CD4-positive, CD25-positive, alpha-beta regulatory T cell (primary cell): Measurements from ENCODE around the gene SUV39H2. TPM values are rescaled to one million over a fixed set of nuclear protein-coding genes. Genes with fewer than 3 reads are reported as not detected.
"Not testable (repeated sequence)": the region's sequence is repeated elsewhere in the genome, so short reads cannot be mapped to it uniquely, and the experiment has no call there.

Source experiments
- ATAC-seq, 2 donors: fragments of 150-1000 bp; cut with Tn5 transposase; one replicate each; pipeline ENCODE4 v1.10.0; 2021; ENCODE audit warnings: low read depth in 2 of 2, moderate number of reproducible peaks in 2 of 2, moderate library complexity in 1 of 2
- DNase-seq, 3 donors: peaks; one replicate each; pipeline versions ENCODE4 v3.0.0 to v3.0.0-alpha.2; 2012 to 2022; ENCODE audit warnings: mixed read lengths in 1 of 3
- H3K27ac ChIP-seq: one replicate; pipeline ENCODE4 v1.7.0; 2013; ENCODE audit warnings: mild to moderate bottlenecking, low read length; ENCODE audit not compliant: insufficient read depth, poor library complexity, severe bottlenecking
- H3K27me3 ChIP-seq: one replicate; pipeline ENCODE4 v1.7.0; 2013; ENCODE audit warnings: low read length; ENCODE audit not compliant: control insufficient read depth, insufficient read depth
- H3K36me3 ChIP-seq: one replicate; pipeline ENCODE4 v1.7.0; 2013; ENCODE audit warnings: mild to moderate bottlenecking, low read length, moderate library complexity; ENCODE audit not compliant: control insufficient read depth, insufficient read depth
- H3K4me1 ChIP-seq: 2 replicates; pipeline ENCODE4 v1.7.0; 2013; ENCODE audit warnings: mild to moderate bottlenecking, low read length; ENCODE audit not compliant: insufficient read depth, control insufficient read depth, poor library complexity, severe bottlenecking
- H3K4me3 ChIP-seq: one replicate; pipeline ENCODE4 v1.7.0; 2013; ENCODE audit warnings: low read depth, mild to moderate bottlenecking, low read length, moderate library complexity
- H3K9me3 ChIP-seq, 2 experiments: 1 replicate in 1 of 2; 2 replicates in 1 of 2; pipeline ENCODE4 v1.7.0; 2013; ENCODE audit warnings: low read length in 2 of 2, mild to moderate bottlenecking in 1 of 2, moderate library complexity in 1 of 2; ENCODE audit not compliant: control insufficient read depth in 2 of 2
- H3K27ac Mint-ChIP-seq, 3 donors: one replicate each; pipeline ENCODE4 v1.8.0; 2020 to 2022; ENCODE audit warnings: mild to moderate bottlenecking in 3 of 3, mixed read lengths in 3 of 3, moderate library complexity in 2 of 3
- H3K27me3 Mint-ChIP-seq: one replicate; pipeline ENCODE4 v1.8.0; 2022; ENCODE audit warnings: mild to moderate bottlenecking, mixed read lengths
- H3K36me3 Mint-ChIP-seq: one replicate; pipeline ENCODE4 v1.8.0; 2020; ENCODE audit warnings: mixed read lengths
- H3K4me1 Mint-ChIP-seq, 4 donors: one replicate each; pipeline ENCODE4 v1.8.0; 2020 to 2022; ENCODE audit warnings: mixed read lengths in 4 of 4, mild to moderate bottlenecking in 1 of 4
- H3K4me3 Mint-ChIP-seq, 4 donors: one replicate each; pipeline ENCODE4 v1.8.0; 2020 to 2022; ENCODE audit warnings: mild to moderate bottlenecking in 4 of 4, mixed read lengths in 4 of 4, moderate library complexity in 3 of 4
- H3K9me3 Mint-ChIP-seq, 7 donors: one replicate each; pipeline ENCODE4 v1.8.0; 2020 to 2022; ENCODE audit warnings: mixed read lengths in 7 of 7, mild to moderate bottlenecking in 3 of 7, moderate library complexity in 2 of 7
- polyA plus RNA-seq, 4 donors: library from polyadenylated mRNA; unstranded; fragments of 300-500 nt; fragmentation: Illumina TruSeq; gene quantifications; one replicate each; pipeline ENCODE4 v1.2.3, GENCODE V29; 2021
- total RNA-seq: library from RNA; stranded (reverse); gene quantifications from one replicate; pipeline ENCODE4 v1.2.3, GENCODE V29; 2022

Gene SUV39H2
- total and polyA plus RNA-seq, 5 donors from 2014 or later, result 2.1 to 5.2 (median 4.3) TPM

DNA sequence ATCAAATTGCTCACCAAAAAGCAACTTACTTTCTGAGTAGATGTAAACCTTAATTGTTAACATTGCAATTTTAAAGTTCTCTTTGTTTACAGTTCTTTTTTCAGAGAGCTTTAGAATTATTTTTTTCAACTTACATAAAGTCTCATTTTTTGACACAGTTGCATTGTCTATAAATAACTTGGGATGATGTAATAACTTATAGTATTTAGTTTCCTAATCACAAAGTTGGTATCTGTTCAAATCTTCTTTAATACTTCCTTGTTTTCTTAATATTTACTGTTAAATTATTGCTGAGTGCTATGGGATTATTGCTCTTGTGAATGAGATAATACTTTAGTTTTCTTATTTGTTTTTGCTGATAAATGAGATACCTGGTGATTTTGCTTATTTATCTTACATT, 18.9 kb upstream of the SUV39H2 start:
- no peaks in the 10 kb centered on the region for H3K9me3 Mint-ChIP-seq
- peaks cover 31% of the 10 kb centered on the region for H3K36me3 Mint-ChIP-seq

DNA sequence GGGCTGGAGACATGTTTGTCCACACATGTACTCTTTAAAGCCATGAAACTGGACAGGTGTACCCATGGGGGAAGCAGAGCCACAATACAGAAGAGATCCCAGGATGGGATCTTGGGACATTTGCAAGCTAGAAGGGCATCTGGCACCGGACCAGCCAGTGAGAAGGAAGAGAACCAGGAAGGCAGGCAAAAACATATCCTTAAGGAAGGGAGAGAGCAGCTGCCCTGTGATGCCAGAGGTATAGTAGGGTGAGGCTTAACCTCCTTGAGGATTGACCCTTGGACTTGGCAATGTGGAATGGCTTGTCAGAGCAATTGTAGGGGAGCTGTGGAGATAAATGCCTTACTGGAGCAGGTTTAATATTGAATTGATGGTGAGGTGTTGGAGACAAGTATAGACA, 17.9 kb upstream of the SUV39H2 start:
- no peak overlapping the region for H3K27ac ChIP-seq
- no peaks in the 10 kb centered on the region for H3K4me1 ChIP-seq
- peak overlapping the region; percentile 13 to 69 (median 58) for H3K27ac Mint-ChIP-seq
- H3K4me3 Mint-ChIP-seq, result no peak overlapping the region
- H3K36me3 Mint-ChIP-seq, result peaks cover 33% of the 10 kb centered on the region
- no peaks in the 10 kb centered on the region for H3K27me3 Mint-ChIP-seq
- H3K9me3 Mint-ChIP-seq, result no peaks in the 10 kb centered on the region
- DNase-seq, result no peak
- peaks cover 44% of the 10 kb centered on the region for H3K36me3 ChIP-seq
- ATAC-seq, result no peak
- no peaks in the 10 kb centered on the region for H3K27me3 ChIP-seq
- H3K4me1 Mint-ChIP-seq, result peaks cover 0 to 9% (median 5%) of the 10 kb centered on the region in 4 donors
- no peak overlapping the region for H3K4me3 ChIP-seq
- H3K9me3 ChIP-seq, result no peaks in the 10 kb centered on the region

More for the DNA sequence above, 18.9 kb upstream of the SUV39H2 start:
- Mint-ChIP-seq H3K27me3 (no peaks in the 10 kb centered on the region), H3K4me1 (peaks cover 0 to 9% (median 4%) of the 10 kb centered on the region in 4 donors), H3K4me3 (no peak overlapping the region), H3K27ac (no peak overlapping the region)
- Histone ChIP-seq H3K4me1 (no peaks in the 10 kb centered on the region), H3K36me3 (peaks cover 52% of the 10 kb centered on the region), H3K4me3 (no peak overlapping the region), H3K27ac (no peak overlapping the region), H3K9me3 (no peaks in the 10 kb centered on the region), H3K27me3 (no peaks in the 10 kb centered on the region)
- DNase-seq, result no peak
- no peak for ATAC-seq

DNA sequence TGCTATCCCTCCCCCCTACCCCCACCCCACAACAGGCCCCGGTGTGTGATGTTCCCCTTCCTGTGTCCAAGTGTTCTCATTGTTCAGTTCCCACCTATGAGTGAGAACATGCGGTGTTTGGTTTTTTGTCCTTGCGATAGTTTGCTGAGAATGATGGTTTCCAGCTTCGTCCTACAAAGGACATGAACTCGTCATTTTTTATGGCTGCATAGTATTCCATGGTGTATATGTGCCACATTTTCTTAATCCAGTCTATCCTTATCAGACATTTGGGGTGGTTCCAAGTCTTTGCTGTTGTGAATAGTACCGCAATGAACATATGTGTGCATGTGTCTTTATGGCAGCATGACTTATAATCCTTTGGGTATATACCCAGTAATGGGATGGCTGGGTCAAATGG, 14.2 kb upstream of the SUV39H2 start:
- not testable (repeated sequence) for H3K27ac Mint-ChIP-seq, H3K4me1 ChIP-seq, H3K9me3 Mint-ChIP-seq, H3K9me3 ChIP-seq, H3K4me1 Mint-ChIP-seq, H3K4me3 ChIP-seq, H3K27me3 Mint-ChIP-seq, ATAC-seq, H3K4me3 Mint-ChIP-seq, H3K27ac ChIP-seq, DNase-seq, H3K27me3 ChIP-seq
- H3K36me3 Mint-ChIP-seq, result peaks cover 30% of the 10 kb centered on the region
- peaks cover 39% of the 10 kb centered on the region for H3K36me3 ChIP-seq

DNA sequence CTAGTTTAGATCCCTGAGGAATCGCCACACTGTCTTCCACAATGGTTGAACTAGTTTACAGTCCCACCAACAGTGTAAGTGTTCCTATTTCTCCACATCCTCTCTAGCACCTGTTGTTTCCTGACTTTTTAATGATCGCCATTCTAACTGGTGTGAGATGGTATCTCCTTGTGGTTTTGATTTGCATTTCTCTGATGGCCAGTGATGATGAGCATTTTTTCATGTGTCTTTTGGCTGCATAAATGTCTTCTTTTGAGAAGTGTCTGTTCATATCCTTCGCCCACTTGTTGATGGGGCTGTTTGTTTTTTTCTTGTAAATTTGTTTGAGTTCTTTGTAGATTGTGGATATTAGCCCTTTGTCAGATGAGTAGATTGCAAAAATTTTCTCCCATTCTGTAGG, 13.8 kb upstream of the SUV39H2 start:
- not testable (repeated sequence) for H3K9me3 Mint-ChIP-seq, H3K4me1 ChIP-seq, H3K27me3 Mint-ChIP-seq, H3K4me3 Mint-ChIP-seq, ATAC-seq, DNase-seq, H3K27me3 ChIP-seq, H3K4me1 Mint-ChIP-seq, H3K4me3 ChIP-seq, H3K27ac Mint-ChIP-seq, H3K27ac ChIP-seq, H3K9me3 ChIP-seq
- peaks cover 43% of the 10 kb centered on the region for H3K36me3 ChIP-seq
- peaks cover 34% of the 10 kb centered on the region for H3K36me3 Mint-ChIP-seq

DNA sequence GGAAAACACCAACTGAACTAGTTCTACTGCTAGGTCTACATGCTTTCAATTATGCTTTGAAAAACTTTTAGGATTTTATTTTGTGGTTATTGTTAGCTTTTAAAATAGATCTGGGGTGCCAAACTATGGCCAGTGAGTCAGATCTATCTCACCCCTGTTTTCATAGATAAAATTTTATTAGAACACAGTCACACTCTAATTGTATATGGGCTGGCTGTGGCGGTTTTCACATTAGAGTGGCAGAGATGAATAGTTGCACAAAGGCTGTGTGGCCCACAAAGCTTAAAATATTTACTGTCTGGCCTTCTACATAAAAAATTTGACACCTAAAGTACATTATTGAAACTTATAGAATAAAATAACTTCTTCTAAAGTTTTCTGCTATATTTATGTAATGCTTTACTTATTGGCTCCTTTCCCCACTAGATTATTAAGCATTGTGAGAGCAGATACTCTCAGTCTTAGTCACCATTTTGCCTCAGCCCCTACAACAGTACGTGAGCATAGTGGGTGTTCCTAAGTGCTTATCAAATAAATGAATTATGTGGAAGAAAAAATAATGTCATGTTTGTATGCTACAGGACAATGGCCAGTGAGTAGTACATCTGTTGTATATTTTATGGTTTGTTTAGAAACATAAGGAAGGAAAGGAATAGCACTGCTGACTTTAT, 5.4 kb upstream of the SUV39H2 start:
- Mint-ChIP-seq H3K27me3 (no peaks in the 10 kb centered on the region), H3K9me3 (no peaks in the 10 kb centered on the region), H3K4me3 (peak overlapping the region in 1 of 4 donors; percentile 3), H3K36me3 (peaks cover 8% of the 10 kb centered on the region), H3K4me1 (peaks cover 8 to 31% (median 19%) of the 10 kb centered on the region in 4 donors), H3K27ac (peak overlapping the region in 2 of 3 donors; percentile 32 to 44)
- Histone ChIP-seq H3K4me1 (peaks cover 13% of the 10 kb centered on the region), H3K9me3 (no peaks in the 10 kb centered on the region), H3K27ac (no peak overlapping the region), H3K36me3 (peaks cover 20% of the 10 kb centered on the region), H3K27me3 (no peaks in the 10 kb centered on the region), H3K4me3 (no peak overlapping the region)
- DNase-seq (peak in 1 of 3 donors; percentile 33), ATAC-seq (no peak)

DNA sequence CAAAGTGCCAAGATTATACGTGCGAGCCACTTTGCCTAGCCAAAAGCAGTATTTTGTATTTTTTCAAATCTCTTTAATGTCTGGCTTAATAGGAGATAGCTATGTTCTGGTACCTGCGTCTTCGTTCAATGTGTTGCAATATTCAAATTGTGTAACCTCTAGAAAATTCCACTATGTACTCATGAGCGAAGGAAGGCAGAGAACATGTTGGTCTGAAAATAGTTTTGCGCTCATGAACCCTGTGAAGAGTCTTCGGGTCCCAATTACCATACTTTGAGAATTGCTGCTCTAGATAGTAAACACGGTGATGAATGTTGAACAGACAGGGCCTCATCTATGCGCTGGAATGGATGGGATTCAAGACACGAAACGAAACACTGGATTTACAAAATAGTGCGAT, 2.7 kb upstream of the SUV39H2 start:
- Mint-ChIP-seq H3K36me3 (no peaks in the 10 kb centered on the region), H3K27ac (peak overlapping the region in 2 of 3 donors; percentile 23 to 93), H3K27me3 (no peaks in the 10 kb centered on the region), H3K4me3 (peak overlapping the region in 3 of 4 donors; percentile 6 to 92 (median 41)), H3K4me1 (peaks cover 8 to 45% (median 29%) of the 10 kb centered on the region in 4 donors), H3K9me3 (no peaks in the 10 kb centered on the region)
- Histone ChIP-seq H3K4me1 (peaks cover 28% of the 10 kb centered on the region), H3K36me3 (peaks cover 3% of the 10 kb centered on the region), H3K4me3 (no peak overlapping the region), H3K27me3 (no peaks in the 10 kb centered on the region), H3K9me3 (no peaks in the 10 kb centered on the region), H3K27ac (no peak overlapping the region)
- ATAC-seq, result no peak
- DNase-seq, result no peak

DNA sequence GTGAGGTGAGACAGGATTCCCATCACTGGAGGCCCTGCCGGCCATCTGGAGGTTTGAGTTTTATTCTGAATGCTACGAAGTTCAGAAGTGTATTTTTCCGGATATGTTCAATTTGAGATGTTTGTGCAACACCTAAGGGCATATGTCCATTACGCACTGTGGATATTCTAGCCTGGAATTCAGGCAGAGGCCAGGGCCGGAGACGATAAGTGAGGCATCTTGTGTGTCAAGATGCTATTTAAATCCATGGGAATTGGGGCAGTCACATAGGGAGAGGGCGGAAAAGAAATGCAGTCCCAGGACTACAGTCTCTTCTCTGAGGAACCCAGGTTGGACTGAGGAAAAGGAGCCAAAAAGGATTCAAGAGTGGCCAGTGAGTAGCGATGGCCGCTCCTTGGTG, 1.9 kb upstream of the SUV39H2 start:
- Histone ChIP-seq H3K9me3 (no peaks in the 10 kb centered on the region), H3K36me3 (no peaks in the 10 kb centered on the region), H3K27me3 (no peaks in the 10 kb centered on the region), H3K27ac (no peak overlapping the region), H3K4me1 (peaks cover 28% of the 10 kb centered on the region), H3K4me3 (no peak overlapping the region)
- Mint-ChIP-seq H3K4me1 (peaks cover 8 to 40% (median 29%) of the 10 kb centered on the region in 4 donors), H3K9me3 (no peaks in the 10 kb centered on the region), H3K36me3 (no peaks in the 10 kb centered on the region), H3K27me3 (no peaks in the 10 kb centered on the region), H3K4me3 (peak overlapping the region; percentile 73 to 97 (median 93)), H3K27ac (peak overlapping the region; percentile 23 to 93 (median 69))
- DNase-seq (no peak), ATAC-seq (no peak)
